CD14-positive monocyte (primary cell): ENCODE measurements around the gene BAD. TPM values are rescaled to one million over a fixed set of nuclear protein-coding genes. Genes with fewer than 3 reads are reported as not detected.

Experiments
- DNase-seq, 3 donors: peaks; one replicate each; pipeline ENCODE4 v3.0.0-alpha.2; 2011 to 2022
- H2AFZ ChIP-seq: 2 replicates; pipeline ENCODE4 v1.6.0; 2012; ENCODE audit warnings: mild to moderate bottlenecking, low read depth, low read length, inconsistent platforms; ENCODE audit not compliant: insufficient read depth, poor library complexity, severe bottlenecking
- H3K27ac ChIP-seq, 2 donors: 1 replicate in 1 of 2; 2 replicates in 1 of 2; pipeline ENCODE4 v1.5.1; 2012 to 2013; ENCODE audit warnings: low read length in 2 of 2, control low read depth in 1 of 2, inconsistent platforms in 1 of 2, low read depth in 1 of 2, mild to moderate bottlenecking in 1 of 2
- H3K27me3 ChIP-seq, 2 donors: one replicate each; pipeline versions ENCODE4 v1.6.0 to v1.6.1; 2011 to 2013; ENCODE audit warnings: low read length in 2 of 2; ENCODE audit not compliant: control insufficient read depth in 2 of 2, insufficient read depth in 2 of 2
- H3K36me3 ChIP-seq, 2 donors: replicated peaks in 1 of 2; 1 replicate in 1 of 2; 2 replicates in 1 of 2; pipeline versions ENCODE4 v1.5.1 to v1.6.1; 2012 to 2013; ENCODE audit warnings: low read length in 2 of 2, control low read depth in 1 of 2, inconsistent platforms in 1 of 2, mild to moderate bottlenecking in 1 of 2; ENCODE audit not compliant: insufficient read depth in 2 of 2, control insufficient read depth in 1 of 2
- H3K4me1 ChIP-seq, 2 donors: 1 replicate in 1 of 2; 2 replicates in 1 of 2; pipeline versions ENCODE4 v1.5.1 to v1.6.1; 2012 to 2013; ENCODE audit warnings: low read length in 2 of 2, control low read depth in 1 of 2, inconsistent platforms in 1 of 2, mild to moderate bottlenecking in 1 of 2, moderate library complexity in 1 of 2; ENCODE audit not compliant: insufficient read depth in 2 of 2, control insufficient read depth in 1 of 2
- H3K4me2 ChIP-seq: replicated peaks from 2 replicates; pipeline ENCODE3; 2012; ENCODE audit warnings: low read length, moderate library complexity, mild to moderate bottlenecking; ENCODE audit not compliant: poor library complexity, severe bottlenecking; ENCODE audit errors: extremely low read depth
- H3K4me3 ChIP-seq, 3 experiments: fragments of 200-600 bp in 1 of 3; sonication (generic) in 1 of 3; replicated peaks in 1 of 3; 1 replicate in 2 of 3; 2 replicates in 1 of 3; pipeline ENCODE4 v1.5.1; 2011 to 2013; ENCODE audit warnings: low read length in 3 of 3, mild to moderate bottlenecking in 3 of 3, control low read depth in 2 of 3, low read depth in 2 of 3, inconsistent platforms in 1 of 3, moderate library complexity in 1 of 3
- H3K79me2 ChIP-seq: 2 replicates; pipeline ENCODE4 v1.6.0; 2012; ENCODE audit warnings: mild to moderate bottlenecking, control low read depth, inconsistent platforms, low read length, moderate library complexity; ENCODE audit not compliant: insufficient read depth
- H3K9ac ChIP-seq: 2 replicates; pipeline ENCODE4 v1.6.0; 2017; ENCODE audit warnings: low read length, mild to moderate bottlenecking; ENCODE audit not compliant: insufficient read depth, poor library complexity, severe bottlenecking
- H3K9me3 ChIP-seq, 2 donors: replicated peaks in 1 of 2; 1 replicate in 1 of 2; 2 replicates in 1 of 2; pipeline versions ENCODE4 v1.5.1 to v1.6.1; 2012 to 2013; ENCODE audit warnings: low read length in 2 of 2, control low read depth in 1 of 2; ENCODE audit not compliant: control insufficient read depth in 1 of 2, insufficient read depth in 1 of 2
- H4K20me1 ChIP-seq: 2 replicates; pipeline ENCODE4 v1.6.0; 2012; ENCODE audit warnings: mild to moderate bottlenecking, low read length, control low read depth, moderate library complexity; ENCODE audit not compliant: insufficient read depth
- H3K27ac Mint-ChIP-seq, 7 donors: one replicate each; pipeline ENCODE4 v1.8.0; 2020; ENCODE audit warnings: mild to moderate bottlenecking in 7 of 7, mixed read lengths in 7 of 7, moderate library complexity in 6 of 7, inconsistent platforms in 2 of 7
- H3K27me3 Mint-ChIP-seq, 3 donors: one replicate each; pipeline ENCODE4 v1.8.0; 2021 to 2022; ENCODE audit warnings: low read depth in 3 of 3, mild to moderate bottlenecking in 3 of 3, mixed read lengths in 3 of 3, moderate library complexity in 3 of 3, inconsistent platforms in 1 of 3
- H3K36me3 Mint-ChIP-seq, 2 donors: one replicate each; pipeline ENCODE4 v1.8.0; 2020; ENCODE audit warnings: mixed read lengths in 2 of 2, inconsistent platforms in 1 of 2, mild to moderate bottlenecking in 1 of 2
- H3K4me1 Mint-ChIP-seq: one replicate; pipeline ENCODE4 v1.8.0; 2020; ENCODE audit warnings: mild to moderate bottlenecking, mixed read lengths
- H3K4me3 Mint-ChIP-seq, 2 donors: one replicate each; pipeline ENCODE4 v1.8.0; 2020; ENCODE audit warnings: mild to moderate bottlenecking in 2 of 2, mixed read lengths in 2 of 2, moderate library complexity in 1 of 2
- H3K9me3 Mint-ChIP-seq, 7 donors: one replicate each; pipeline ENCODE4 v1.8.0; 2020 to 2022; ENCODE audit warnings: mixed read lengths in 7 of 7, mild to moderate bottlenecking in 6 of 7, moderate library complexity in 6 of 7, inconsistent platforms in 2 of 7
- CTCF ChIP-seq: fragments of 200-600 bp; IDR thresholded peaks from one replicate; pipeline ENCODE4 v1.8.0; 2022; ENCODE audit warnings: antibody characterized with exemption, mild to moderate bottlenecking
- WGBS: methylation state at CpG from one replicate; pipeline ENCODE4 v1.1.5; 2013; ENCODE audit warnings: missing lambda C conversion rate; ENCODE audit not compliant: insufficient coverage; 5-methylcytosine and 5-hydroxymethylcytosine counted together
- intact Hi-C, 2 donors: fragments of 100-400 bp; cut with micrococcal nuclease; formaldehyde crosslinking; loops; one replicate each; pipeline versions ENCODE4 v1.15.0 to v1.15.1; 2023
- polyA plus RNA-seq, 3 donors: library from polyadenylated mRNA; depleted of rRNA in 1 of 3; unstranded in 2 of 3; stranded (reverse) in 1 of 3; fragments of 300-500 nt in 2 of 3; fragments of >200 nt in 1 of 3; fragmentation: Illumina TruSeq in 2 of 3; gene quantifications; 1 replicate in 2 of 3; 2 replicates in 1 of 3; pipeline ENCODE4 v1.2.3, GENCODE V29; 2012 to 2021

BAD gene
- polyA plus RNA-seq, 3 donors = 21.1 to 63.2 (median 48.7) TPM

GRCh38 chr11:64227405-64227956, 57.0 kb downstream of the BAD start:
- WGBS = 100% methylated on average over 1 of the region's 3 CpGs

More at GRCh38 chr11:64227405-64227956, 57.0 kb downstream of the BAD start:
- TF ChIP-seq CTCF = no peak
- H3K9me3 ChIP-seq = no peaks in the 10 kb centered on the region
- no peak overlapping the region for H2AFZ ChIP-seq
- H3K27ac ChIP-seq = peak overlapping the region; percentile 78 to 92
- intact Hi-C loops = loop anchor here in 1 of 2 donors (2.0 kb wide), 1 partner anchor 13 kb away; the partner anchor contains the start of gene FKBP2
- no peaks in the 10 kb centered on the region for H3K27me3 ChIP-seq
- H3K27ac Mint-ChIP-seq = peak overlapping the region; percentile 45 to 91 (median 87)
- peak overlapping the region; percentile 81 to 89 for H3K4me3 Mint-ChIP-seq
- H3K27me3 Mint-ChIP-seq = peaks cover under 1 to 1% (median 1%) of the 10 kb centered on the region in 3 donors
- peaks cover 53 to 72% of the 10 kb centered on the region in 2 donors for H3K4me1 ChIP-seq
- H3K9me3 Mint-ChIP-seq = peaks cover 0 to under 1% (median 0%) of the 10 kb centered on the region in 7 donors
- peak overlapping the region in 2 of 3 experiments; percentile 96 to 97 for H3K4me3 ChIP-seq
- peaks cover 38% of the 10 kb centered on the region for H3K79me2 ChIP-seq
- peak overlapping the region; percentile 98 for H3K4me2 ChIP-seq
- H3K9ac ChIP-seq = peak overlapping the region; percentile 84
- H4K20me1 ChIP-seq = peaks cover 30% of the 10 kb centered on the region
- peaks cover 18% of the 10 kb centered on the region in 2 donors for H3K36me3 ChIP-seq
- no peak for DNase-seq
- peaks cover 57% of the 10 kb centered on the region for H3K4me1 Mint-ChIP-seq
- H3K36me3 Mint-ChIP-seq = peaks cover 12 to 33% of the 10 kb centered on the region in 2 donors
